ENCODE results near the gene ILF3.

ILF3 gene

GRCh38 chr19:10653732-10654609, at the start of gene ILF3:
Gene ILF3, plus strand, starts transcription at chr19:10654346. Its CDS starts 16,260 bp downstream, at chr19:10670606.
- DNase-seq = peak; percentile 99 to 100

- peak in 1 of 2 donors; percentile 12 for DNase-seq
Observed at GRCh38 chr19:10604460-10604980, 49.6 kb upstream of the ILF3 start.

GRCh38 chr19:10611907-10612306, 42.2 kb upstream of the ILF3 start:
- no peak for DNase-seq

GRCh38 chr19:10612499-10613119, 41.5 kb upstream of the ILF3 start:
- DNase-seq = no peak

GRCh38 chr19:10615429-10616023, 38.6 kb upstream of the ILF3 start:
- DNase-seq = no peak

- DNase-seq = no peak
Observed at GRCh38 chr19:10617409-10618121, 36.6 kb upstream of the ILF3 start.

GRCh38 chr19:10618846-10619245, 35.3 kb upstream of the ILF3 start:
- DNase-seq = no peak

GRCh38 chr19:10620786-10621185, 33.4 kb upstream of the ILF3 start:
- no peak for DNase-seq

GRCh38 chr19:10621966-10622365, 32.2 kb upstream of the ILF3 start:
- DNase-seq = no peak

- DNase-seq = no peak
Observed at GRCh38 chr19:10624585-10624984, 29.6 kb upstream of the ILF3 start.

GRCh38 chr19:10625003-10625761, 29.0 kb upstream of the ILF3 start, which contains the start of gene SLC44A2:
Gene SLC44A2, plus strand, starts transcription at chr19:10625553. Its CDS starts 81 bp downstream, at chr19:10625634.
- no peak for DNase-seq

GRCh38 chr19:10625762-10626138, 28.4 kb upstream of the ILF3 start:
- no peak for DNase-seq

- DNase-seq = no peak
Observed at GRCh38 chr19:10631874-10632273, 22.3 kb upstream of the ILF3 start.

GRCh38 chr19:10634430-10634829, 19.7 kb upstream of the ILF3 start:
- no peak for DNase-seq

GRCh38 chr19:10634963-10635362, 19.2 kb upstream of the ILF3 start:
- DNase-seq = no peak

GRCh38 chr19:10636304-10636972, 17.7 kb upstream of the ILF3 start:
- DNase-seq = no peak

GRCh38 chr19:10637894-10638293, 16.3 kb upstream of the ILF3 start:
- DNase-seq = peak; percentile 57 to 81

GRCh38 chr19:10639836-10640235, 14.3 kb upstream of the ILF3 start:
- peak; percentile 80 to 81 for DNase-seq

- no peak for DNase-seq
Observed at GRCh38 chr19:10640361-10640760, 13.8 kb upstream of the ILF3 start.

- no peak for DNase-seq
Observed at GRCh38 chr19:10641248-10641647, 12.9 kb upstream of the ILF3 start.

- DNase-seq = no peak
Observed at GRCh38 chr19:10642473-10643171, 11.5 kb upstream of the ILF3 start.

All from inflammatory macrophage treated with lipopolysaccharide for 1 hour (primary cell).